HG03097 (cell line): ENCODE measurements around the gene FAM163B.

Experiments
- ATAC-seq: cut with Tn5 transposase; IDR thresholded peaks from one replicate; pipeline ENCODE4 v1.9.1; 2021; ENCODE audit not compliant: unreplicated experiment, low FRiP score

The FAM163B gene

GRCh38 chr9:133609311-133610098 lies at the start of gene FAM163B:
FAM163B (minus strand) TSS chr9:133609389; CDS start chr9:133580223, 29,166 bp downstream.
- ATAC-seq: no peak

GRCh38 chr9:133657120-133657661 lies 48.0 kb upstream of the FAM163B start:
- no peak for ATAC-seq

- ATAC-seq: no peak
Measured at GRCh38 chr9:133656211-133657119, 47.3 kb upstream of the FAM163B start.

GRCh38 chr9:133655701-133656100 lies 46.5 kb upstream of the FAM163B start:
- no peak for ATAC-seq

- ATAC-seq: no peak
Measured at GRCh38 chr9:133654736-133655657, 45.8 kb upstream of the FAM163B start.

- no peak for ATAC-seq
Measured at GRCh38 chr9:133653638-133654037, 44.4 kb upstream of the FAM163B start.

- no peak for ATAC-seq
Measured at GRCh38 chr9:133650026-133650425, 40.8 kb upstream of the FAM163B start.

- no peak for ATAC-seq
Measured at GRCh38 chr9:133649194-133649593, 40.0 kb upstream of the FAM163B start.

- ATAC-seq: no peak
Measured at GRCh38 chr9:133647765-133648469, 38.7 kb upstream of the FAM163B start.

GRCh38 chr9:133647148-133647547 lies 38.0 kb upstream of the FAM163B start:
- ATAC-seq: no peak

GRCh38 chr9:133645021-133645765 lies 36.0 kb upstream of the FAM163B start:
- no peak for ATAC-seq

GRCh38 chr9:133643978-133644760 lies 35.0 kb upstream of the FAM163B start:
- ATAC-seq: no peak

GRCh38 chr9:133643362-133643755 lies 34.2 kb upstream of the FAM163B start:
- ATAC-seq: no peak

- ATAC-seq: no peak
Measured at GRCh38 chr9:133642708-133643361, 33.6 kb upstream of the FAM163B start.

- no peak for ATAC-seq
Measured at GRCh38 chr9:133641861-133642595, 32.8 kb upstream of the FAM163B start.

- ATAC-seq: no peak
Measured at GRCh38 chr9:133641396-133641655, 32.1 kb upstream of the FAM163B start.
